ENCODE data around the gene ZSWIM5.

- TF ChIP-seq CTCF (IDR thresholded peaks at IDR 0.05) (no peak), POLR2A (IDR thresholded peaks at IDR 0.05) (no peak)
Measured at GRCh38 chr1:45005761-45006160, 200.6 kb downstream of the ZSWIM5 start.

All from lower leg skin (tissue), 3 donors.